Spinal cord (tissue), 10 donors: ENCODE data around the gene RPL32. TPM values are rescaled to one million over a fixed set of nuclear protein-coding genes. Genes with fewer than 3 reads are reported as not detected.

Experiments
- DNase-seq, 6 donors: peaks; one replicate each; pipeline versions ENCODE4 v3.0.0 to v3.0.0-alpha.2; 2013 to 2015; ENCODE audit warnings: low spot score in 6 of 6, low read depth in 4 of 6
- H3K27ac ChIP-seq: one replicate; pipeline ENCODE4 v1.5.1; 2013; ENCODE audit warnings: low read depth, low read length, control low read depth
- H3K27me3 ChIP-seq: one replicate; pipeline ENCODE4 v1.6.1; 2013; ENCODE audit warnings: low read length; ENCODE audit not compliant: control insufficient read depth, insufficient read depth
- H3K36me3 ChIP-seq: one replicate; pipeline ENCODE4 v1.6.1; 2013; ENCODE audit warnings: low read length; ENCODE audit not compliant: control insufficient read depth, insufficient read depth
- H3K4me1 ChIP-seq: one replicate; pipeline ENCODE4 v1.6.1; 2013; ENCODE audit warnings: low read length; ENCODE audit not compliant: control insufficient read depth, insufficient read depth
- H3K4me3 ChIP-seq: one replicate; pipeline ENCODE4 v1.5.1; 2013; ENCODE audit warnings: low read depth, low read length, control low read depth
- H3K9me3 ChIP-seq: one replicate; pipeline ENCODE4 v1.6.1; 2013; ENCODE audit warnings: low read length; ENCODE audit not compliant: control insufficient read depth, insufficient read depth
- WGBS: methylation state at CpG from one replicate; pipeline ENCODE4 v1.1.5; 2013; ENCODE audit warnings: missing lambda C conversion rate; ENCODE audit not compliant: insufficient coverage; 5-methylcytosine and 5-hydroxymethylcytosine counted together
- polyA plus RNA-seq, 2 donors: library from polyadenylated mRNA; unstranded; fragments of 120-200 nt; gene quantifications; one replicate each; pipeline ENCODE4 v1.2.1, GENCODE V29; 2013; ENCODE audit not compliant: insufficient read length in 2 of 2
- total RNA-seq, 2 donors: library from RNA; depleted of rRNA in 1 of 2; stranded (reverse); fragments of 120-200 nt in 1 of 2; fragments of >200 nt in 1 of 2; gene quantifications; one replicate each; pipeline versions ENCODE4 v1.2.3 to v1.2.4, GENCODE V29; 2013 to 2014
- donor health status: healthy.

RPL32 gene
- total and polyA plus RNA-seq, 4 donors, result 1,237 to 2,331 (median 1,635) TPM

DNA sequence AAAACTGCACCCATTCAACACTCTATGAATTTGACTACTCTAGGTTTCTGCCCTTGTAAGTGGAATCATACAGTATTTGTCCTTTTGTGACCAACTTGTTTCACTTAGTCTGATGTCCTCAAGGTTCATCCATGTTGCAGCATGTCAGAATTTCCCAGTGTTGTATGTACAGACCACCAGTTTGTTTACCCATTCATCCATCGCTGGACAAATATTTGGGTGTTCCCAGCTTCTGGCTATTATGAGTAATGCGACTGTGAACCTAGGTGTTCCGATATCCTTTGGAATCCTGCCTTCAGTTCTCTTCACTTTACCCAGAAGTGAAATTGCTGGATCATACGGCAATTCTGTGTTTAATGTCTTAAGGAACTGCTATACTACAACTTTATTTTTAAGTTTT lies 12.6 kb downstream of the RPL32 start:
- Histone ChIP-seq H3K36me3 (peaks cover 72% of the 10 kb centered on the region), H3K9me3 (no peaks in the 10 kb centered on the region), H3K4me1 (no peaks in the 10 kb centered on the region), H3K4me3 (no peak overlapping the region), H3K27ac (no peak overlapping the region), H3K27me3 (no peaks in the 10 kb centered on the region)
- DNase-seq, result no peak
- 100% methylated on average over 2 of the region's 4 CpGs for WGBS

DNA sequence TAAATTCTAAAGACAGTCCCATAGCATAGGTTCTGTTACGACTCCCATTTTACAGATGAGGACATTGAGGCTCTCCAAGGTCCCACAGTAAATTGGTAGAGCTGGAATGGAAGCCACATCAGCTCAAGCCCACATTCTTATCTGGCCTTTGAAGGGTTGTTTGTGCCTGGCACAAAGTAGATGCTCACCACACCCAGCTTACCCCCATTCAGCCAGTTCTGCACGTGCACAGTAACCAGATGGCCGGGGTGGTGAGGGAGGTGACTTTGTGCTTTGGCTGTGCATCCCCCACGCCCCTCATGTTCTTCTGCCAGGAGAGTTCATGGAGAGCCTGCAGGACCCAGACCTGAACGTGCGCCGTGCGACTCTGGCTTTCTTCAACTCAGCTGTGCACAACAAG lies 16.2 kb downstream of the RPL32 start:
- Histone ChIP-seq H3K9me3 (no peaks in the 10 kb centered on the region), H3K4me3 (no peak overlapping the region), H3K27me3 (no peaks in the 10 kb centered on the region), H3K4me1 (no peaks in the 10 kb centered on the region), H3K36me3 (peaks cover 67% of the 10 kb centered on the region), H3K27ac (no peak overlapping the region)
- 89% methylated on average over 6 of the region's 8 CpGs for WGBS
- DNase-seq, result no peak

DNA sequence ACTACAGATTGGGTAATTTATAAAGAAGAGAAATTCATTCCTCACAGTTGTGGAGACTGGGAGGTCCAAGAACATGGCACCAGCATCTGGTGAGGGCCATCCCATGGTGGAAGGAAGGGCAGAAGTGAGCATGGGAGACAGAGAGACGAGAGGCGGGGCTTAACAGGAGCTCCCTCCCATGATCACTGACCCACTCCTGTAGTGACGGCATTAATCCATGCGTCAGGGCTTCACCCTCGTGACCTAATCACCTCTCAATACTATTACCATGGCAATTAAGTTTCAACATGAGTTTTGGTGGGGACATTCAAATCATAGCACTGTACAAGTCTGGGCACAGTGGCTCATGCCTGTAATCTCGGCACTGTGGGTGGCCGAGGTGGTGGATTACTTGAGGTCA lies 17.1 kb downstream of the RPL32 start:
- Histone ChIP-seq H3K27me3 (no peaks in the 10 kb centered on the region), H3K27ac (no peak overlapping the region), H3K36me3 (peaks cover 70% of the 10 kb centered on the region), H3K9me3 (no peaks in the 10 kb centered on the region), H3K4me1 (no peaks in the 10 kb centered on the region), H3K4me3 (no peak overlapping the region)
- no peak for DNase-seq
- 100% methylated on average over 2 of the region's 7 CpGs for WGBS

DNA sequence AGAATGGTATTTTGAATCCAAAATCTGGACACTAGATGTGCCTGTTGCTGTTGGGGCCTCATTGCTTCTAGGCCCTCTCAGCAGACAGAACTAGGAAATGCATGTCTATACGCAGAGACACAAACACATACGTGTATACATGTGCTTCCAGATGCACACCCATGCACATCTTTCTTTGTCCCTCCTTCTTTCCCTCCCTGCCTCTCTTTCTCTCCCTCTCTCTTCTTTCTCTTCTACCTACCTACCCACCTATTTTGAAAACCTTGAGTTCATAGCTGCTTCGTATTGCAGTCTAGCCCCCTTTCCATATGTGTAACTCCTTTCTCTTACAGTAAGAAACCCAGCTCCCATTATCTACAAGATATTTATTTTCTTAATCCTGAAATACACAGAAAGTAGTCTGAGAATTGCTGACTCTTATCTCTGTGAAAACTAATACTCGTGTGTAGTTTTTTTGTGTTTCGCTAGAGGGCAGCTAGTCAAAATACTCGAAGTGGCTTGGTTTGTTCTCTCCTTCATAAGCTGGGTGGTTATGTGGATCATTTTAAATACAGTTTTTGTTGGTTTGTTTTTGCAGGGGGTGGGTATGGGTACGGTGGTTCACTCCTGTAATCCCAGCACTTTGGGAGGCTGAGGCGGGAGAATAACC lies 18.5 kb downstream of the RPL32 start:
- H3K4me3 ChIP-seq, result no peak overlapping the region
- WGBS, result 84% methylated on average over 2 of the region's 8 CpGs
- DNase-seq, result peak in 2 of 6 donors; percentile 35 to 58
- no peaks in the 10 kb centered on the region for H3K9me3 ChIP-seq
- no peak overlapping the region for H3K27ac ChIP-seq
- no peaks in the 10 kb centered on the region for H3K27me3 ChIP-seq
- no peaks in the 10 kb centered on the region for H3K4me1 ChIP-seq
- H3K36me3 ChIP-seq, result peaks cover 69% of the 10 kb centered on the region

DNA sequence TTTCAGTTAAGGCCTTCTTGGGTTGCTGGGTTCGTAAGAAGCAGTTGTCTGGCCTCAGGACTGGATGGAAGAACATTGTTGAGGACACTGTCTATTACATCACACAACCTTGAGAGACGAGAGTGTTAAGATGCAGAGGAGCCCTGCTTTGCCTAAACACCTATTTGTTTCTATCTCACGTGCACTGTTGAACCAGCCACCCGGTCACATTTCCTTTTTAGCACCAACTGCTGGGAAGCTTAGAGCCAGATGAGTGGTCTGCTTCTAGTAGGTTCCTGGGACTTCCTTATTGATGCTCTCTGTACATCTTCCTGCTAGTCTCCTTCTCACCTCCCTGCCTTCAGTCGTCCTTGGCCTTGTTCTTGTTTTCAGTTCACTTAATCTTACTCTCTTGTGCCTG lies 22.6 kb downstream of the RPL32 start:
- DNase-seq, result no peak
- 71% methylated on average over 1 of the region's 5 CpGs for WGBS
- H3K4me3 ChIP-seq, result no peak overlapping the region
- no peaks in the 10 kb centered on the region for H3K4me1 ChIP-seq
- H3K27ac ChIP-seq, result no peak overlapping the region
- H3K9me3 ChIP-seq, result no peaks in the 10 kb centered on the region
- H3K36me3 ChIP-seq, result peaks cover 83% of the 10 kb centered on the region
- H3K27me3 ChIP-seq, result no peaks in the 10 kb centered on the region

DNA sequence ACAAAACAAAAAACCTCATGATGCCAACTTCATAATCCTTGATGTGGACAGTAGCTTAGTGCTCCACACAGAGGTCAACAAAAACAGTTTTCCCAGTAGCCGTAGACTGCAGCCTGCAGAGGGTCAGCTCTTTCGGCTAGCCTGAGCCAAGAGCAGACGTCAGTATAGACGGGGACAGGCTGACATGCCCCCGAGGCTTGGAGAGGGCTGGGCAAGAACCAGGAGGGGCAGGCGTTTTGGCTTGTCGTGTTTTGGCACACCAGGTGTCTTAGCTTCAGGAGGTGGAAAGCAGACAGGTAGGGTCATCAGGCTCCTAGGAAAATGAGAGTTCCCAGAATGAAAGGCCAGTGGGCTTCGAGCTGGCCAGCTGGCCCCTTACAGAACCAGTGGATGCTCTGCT lies 23.1 kb downstream of the RPL32 start:
- H3K36me3 ChIP-seq, result peaks cover 88% of the 10 kb centered on the region
- DNase-seq, result no peak
- no peaks in the 10 kb centered on the region for H3K4me1 ChIP-seq
- H3K4me3 ChIP-seq, result no peak overlapping the region
- no peak overlapping the region for H3K27ac ChIP-seq
- H3K9me3 ChIP-seq, result no peaks in the 10 kb centered on the region
- no peaks in the 10 kb centered on the region for H3K27me3 ChIP-seq
- WGBS, result 89% methylated on average over 8 of the region's 8 CpGs

DNA sequence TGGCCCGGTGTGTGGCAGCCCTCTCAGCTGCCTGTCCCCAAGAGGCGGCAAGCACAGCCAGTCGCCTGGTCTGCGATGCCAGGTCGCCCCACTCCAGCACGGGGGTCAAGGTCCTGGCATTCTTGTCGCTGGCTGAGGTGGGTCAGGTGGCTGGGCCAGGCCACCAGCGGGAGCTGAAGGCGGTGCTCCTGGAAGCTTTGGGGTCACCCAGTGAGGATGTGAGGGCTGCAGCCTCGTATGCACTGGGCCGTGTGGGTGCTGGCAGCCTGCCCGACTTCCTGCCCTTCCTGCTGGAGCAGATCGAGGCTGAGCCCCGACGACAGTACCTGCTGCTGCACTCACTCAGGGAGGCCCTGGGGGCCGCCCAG lies 24.0 kb downstream of the RPL32 start:
- no peaks in the 10 kb centered on the region for H3K27me3 ChIP-seq
- H3K36me3 ChIP-seq, result peaks cover 90% of the 10 kb centered on the region
- H3K4me3 ChIP-seq, result no peak overlapping the region
- no peak overlapping the region for H3K27ac ChIP-seq
- WGBS, result 77% methylated on average over 16 of the region's 16 CpGs
- no peak for DNase-seq
- H3K9me3 ChIP-seq, result no peaks in the 10 kb centered on the region
- H3K4me1 ChIP-seq, result no peaks in the 10 kb centered on the region

DNA sequence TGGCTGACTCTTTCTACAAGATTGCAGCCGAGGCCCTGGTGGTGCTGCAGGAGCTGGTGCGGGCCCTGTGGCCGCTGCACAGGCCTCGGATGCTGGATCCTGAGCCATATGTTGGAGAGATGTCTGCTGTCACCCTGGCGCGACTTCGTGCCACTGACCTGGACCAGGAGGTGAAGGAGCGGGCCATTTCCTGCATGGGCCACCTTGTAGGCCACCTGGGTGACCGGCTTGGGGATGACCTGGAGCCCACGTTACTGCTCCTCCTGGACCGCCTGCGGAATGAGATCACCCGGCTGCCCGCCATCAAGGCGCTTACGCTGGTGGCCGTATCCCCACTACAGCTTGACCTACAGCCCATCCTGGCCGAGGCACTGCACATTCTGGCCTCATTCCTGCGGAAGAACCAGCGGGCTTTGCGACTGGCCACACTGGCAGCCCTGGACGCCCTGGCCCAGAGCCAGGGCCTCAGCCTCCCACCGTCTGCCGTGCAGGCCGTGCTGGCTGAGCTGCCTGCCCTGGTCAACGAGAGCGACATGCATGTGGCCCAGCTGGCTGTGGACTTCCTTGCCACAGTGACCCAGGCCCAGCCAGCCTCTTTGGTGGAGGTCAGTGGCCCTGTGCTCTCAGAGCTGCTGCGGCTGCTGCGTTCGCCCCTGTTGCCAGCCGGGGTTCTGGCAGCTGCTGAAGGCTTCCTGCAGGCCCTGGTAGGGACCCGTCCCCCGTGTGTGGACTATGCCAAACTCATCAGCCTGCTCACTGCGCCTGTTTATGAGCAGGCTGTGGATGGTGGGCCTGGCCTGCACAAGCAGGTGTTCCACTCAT lies 24.6 kb downstream of the RPL32 start:
- no peak overlapping the region for H3K4me3 ChIP-seq
- 94% methylated on average over 34 of the region's 34 CpGs for WGBS
- no peak for DNase-seq
- H3K9me3 ChIP-seq, result no peaks in the 10 kb centered on the region
- H3K27me3 ChIP-seq, result no peaks in the 10 kb centered on the region
- H3K4me1 ChIP-seq, result no peaks in the 10 kb centered on the region
- no peak overlapping the region for H3K27ac ChIP-seq
- peaks cover 86% of the 10 kb centered on the region for H3K36me3 ChIP-seq

DNA sequence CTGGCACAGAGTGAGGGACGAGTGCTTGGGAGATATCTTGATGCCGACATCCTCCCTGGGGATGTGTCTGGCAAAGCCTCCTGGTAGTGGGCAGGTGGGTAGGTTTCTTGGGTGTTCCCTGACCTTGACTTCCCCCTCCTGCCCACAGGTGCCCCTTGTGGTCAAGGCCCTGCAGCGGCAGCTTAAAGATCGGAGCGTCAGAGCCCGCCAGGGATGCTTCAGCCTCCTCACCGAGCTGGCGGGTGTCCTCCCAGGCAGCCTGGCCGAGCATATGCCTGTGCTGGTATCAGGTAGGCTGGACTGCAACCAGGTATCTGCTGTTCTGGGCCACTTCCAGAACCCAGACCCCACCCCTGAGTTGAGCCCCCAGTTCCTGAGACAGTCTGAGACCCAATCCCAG lies 25.6 kb downstream of the RPL32 start:
- peaks cover 80% of the 10 kb centered on the region for H3K36me3 ChIP-seq
- H3K27me3 ChIP-seq, result no peaks in the 10 kb centered on the region
- DNase-seq, result no peak
- H3K4me1 ChIP-seq, result peaks cover 4% of the 10 kb centered on the region
- H3K27ac ChIP-seq, result no peak overlapping the region
- H3K9me3 ChIP-seq, result no peaks in the 10 kb centered on the region
- no peak overlapping the region for H3K4me3 ChIP-seq
- 80% methylated on average over 9 of the region's 9 CpGs for WGBS

DNA sequence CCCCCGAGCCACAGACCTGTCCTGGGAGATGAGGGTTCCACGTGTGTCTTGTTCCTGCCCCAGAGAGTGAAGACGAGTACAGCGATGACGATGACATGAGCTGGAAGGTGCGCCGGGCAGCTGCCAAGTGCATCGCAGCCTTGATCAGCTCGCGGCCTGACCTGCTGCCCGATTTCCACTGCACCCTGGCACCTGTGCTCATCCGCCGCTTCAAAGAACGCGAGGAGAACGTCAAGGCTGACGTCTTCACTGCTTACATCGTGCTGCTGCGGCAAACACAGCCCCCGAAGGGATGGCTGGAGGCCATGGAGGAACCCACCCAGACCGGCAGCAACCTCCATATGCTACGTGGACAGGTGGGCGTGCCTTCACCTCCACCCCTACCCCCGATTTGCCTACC lies 26.3 kb downstream of the RPL32 start:
- WGBS, result 96% methylated on average over 21 of the region's 24 CpGs

More for the DNA sequence above, 26.3 kb downstream of the RPL32 start:
- H3K9me3 ChIP-seq, result no peaks in the 10 kb centered on the region
- peaks cover 8% of the 10 kb centered on the region for H3K4me1 ChIP-seq
- H3K4me3 ChIP-seq, result no peak overlapping the region
- H3K27ac ChIP-seq, result no peak overlapping the region
- H3K27me3 ChIP-seq, result no peaks in the 10 kb centered on the region
- peaks cover 74% of the 10 kb centered on the region for H3K36me3 ChIP-seq
- DNase-seq, result no peak
